Heart left ventricle (tissue), 13 donors: ENCODE results near the gene SS18.

ENCODE experiments used
- CTCF ChIP-seq, 12 donors: fragments of 200-600 bp; sonication (generic) in 4 of 12; IDR thresholded peaks; one replicate each; pipeline versions ENCODE4 v1.5.0 to v1.8.0; 2018 to 2022; ENCODE audit warnings: antibody characterized with exemption in 12 of 12, mild to moderate bottlenecking in 5 of 12
- POLR2A ChIP-seq, 2 donors: fragments of 450-650 bp; IDR thresholded peaks; one replicate each; pipeline ENCODE4 v1.6.1; 2017; ENCODE audit warnings: antibody characterized with exemption in 2 of 2, mild to moderate bottlenecking in 2 of 2, moderate library complexity in 2 of 2
- donor health status: ischemic (EF 13 %, LVEDD 7.1; RV severe dilation, severe dysfunction).
- donor health status: DM: no; HTN: yes; CAD: no.
- donor health status: DM: no; HTN: no; CAD: no.
- donor health status: ischemic (EF 25% LVEDD 6.9; RV normal size, moderate dysfunction).
- donor health status: ischemic (EF 25% LVEDD 5.7; RV mildly dilated, moderate dysfunction).
- donor health status: ischemic (EF 35%, LVEDD 5.7; RV mildly dilated, moderate dysfunction).
- donor health status: nonischemic (EF 11% LVEDD 7.7; RV severe dilation, severe dysfunction).
- donor health status: DM: yes; HTN: yes; CAD: no.
- donor health status: PGD.
- donor health status: ischemic (EF 29% LVEDD 5.4; RV normal size, mild dysfunction).
- donor health status: nonischemic (EF 23%, LVEDD 6.1; RV moderate dilation, normal function).

GRCh38 chr18:25979369-25980040, 110.9 kb downstream of the SS18 start:
- TF ChIP-seq POLR2A (IDR thresholded peaks at IDR 0.05) (no peak), CTCF (IDR thresholded peaks at IDR 0.05) (no peak)
